HepG2 (cell line): ENCODE results near the gene NCOA5. TPM values are rescaled to one million over a fixed set of nuclear protein-coding genes. Genes with fewer than 3 reads are reported as not detected.
A peak's percentile ranks its signal among the peaks of the same experiment; 100 is the strongest.

Experiments
- CC2D1A ChIP-seq: sonication (generic); formaldehyde crosslinking; IDR thresholded peaks from 2 replicates; pipeline ENCODE4 v1.8.1; 2023; ENCODE audit warnings: mild to moderate bottlenecking, missing genetic modification reagents
- ELF3 ChIP-seq: IDR thresholded peaks from 2 replicates; pipeline ENCODE4 v1.6.1; 2016; ENCODE audit warnings: missing genetic modification reagents, missing compliant biosample characterization
- ELF4 ChIP-seq: sonication (generic); formaldehyde crosslinking; IDR thresholded peaks from 2 replicates; pipeline ENCODE4 v1.5.0; 2020; ENCODE audit warnings: missing genetic modification reagents, mild to moderate bottlenecking, moderate library complexity, borderline replicate concordance
- FLYWCH1 ChIP-seq: sonication (generic); formaldehyde crosslinking; IDR thresholded peaks from 2 replicates; pipeline ENCODE4 v1.8.1; 2023; ENCODE audit warnings: mild to moderate bottlenecking, missing genetic modification reagents
- FOXP1 ChIP-seq, 2 experiments: fragments of 450-650 bp in 1 of 2; IDR thresholded peaks; 2 replicates each; pipeline ENCODE4 v1.6.1; 2017 to 2018; ENCODE audit warnings: antibody characterized with exemption in 1 of 2
- MIER2 ChIP-seq: IDR thresholded peaks from 2 replicates; pipeline ENCODE4 v1.6.1; 2016; ENCODE audit warnings: missing biosample characterization, missing genetic modification reagents
- MTF2 ChIP-seq: sonication (generic); formaldehyde crosslinking; IDR thresholded peaks from 2 replicates; pipeline ENCODE4 v1.5.0; 2020; ENCODE audit warnings: missing genetic modification reagents, borderline replicate concordance
- NFIC ChIP-seq: IDR thresholded peaks from 2 replicates; pipeline ENCODE4 v1.6.1; 2012; ENCODE audit warnings: mild to moderate bottlenecking, low read length, inconsistent platforms
- NKX3-1 ChIP-seq: sonication (generic); formaldehyde crosslinking; IDR thresholded peaks from 2 replicates; pipeline ENCODE4 v1.5.0; 2020; ENCODE audit warnings: missing genetic modification reagents
- NR2F1 ChIP-seq, 2 experiments: fragments of 450-650 bp in 1 of 2; formaldehyde crosslinking in 1 of 2; IDR thresholded peaks; 2 replicates each; pipeline versions ENCODE4 v1.5.0 to v1.6.1; 2016 to 2020; ENCODE audit warnings: mild to moderate bottlenecking in 1 of 2, missing compliant biosample characterization in 1 of 2, missing genetic modification reagents in 1 of 2, moderate library complexity in 1 of 2
- TAF1 ChIP-seq: sonication (generic); formaldehyde crosslinking; IDR thresholded peaks from 2 replicates; pipeline ENCODE4 v1.4.0; 2020; ENCODE audit warnings: missing genetic modification reagents
- TBP ChIP-seq: sonication (generic); formaldehyde crosslinking; IDR thresholded peaks from 2 replicates; pipeline ENCODE4 v1.5.0; 2020; ENCODE audit warnings: missing genetic modification reagents
- TOE1 ChIP-seq: sonication (generic); formaldehyde crosslinking; IDR thresholded peaks from 2 replicates; pipeline ENCODE4 v1.4.0; 2020; ENCODE audit warnings: mild to moderate bottlenecking, missing genetic modification reagents
- ZBTB42 ChIP-seq: sonication (generic); formaldehyde crosslinking; IDR thresholded peaks from 2 replicates; pipeline ENCODE4 v1.5.0; 2020; ENCODE audit warnings: mild to moderate bottlenecking, missing genetic modification reagents
- ZMYM3 ChIP-seq: sonication (generic); formaldehyde crosslinking; IDR thresholded peaks from 2 replicates; pipeline ENCODE4 v1.5.1; 2020; ENCODE audit warnings: mild to moderate bottlenecking, missing genetic modification reagents
- ZNF543 ChIP-seq: sonication (generic); formaldehyde crosslinking; IDR thresholded peaks from 2 replicates; pipeline ENCODE4 v1.4.0; 2020; ENCODE audit warnings: mild to moderate bottlenecking, missing genetic modification reagents
- ZNF652 ChIP-seq: IDR thresholded peaks from 2 replicates; pipeline ENCODE4 v1.6.1; 2016; ENCODE audit warnings: low read depth, borderline replicate concordance
- ZNF670 ChIP-seq: sonication (generic); formaldehyde crosslinking; IDR thresholded peaks from 2 replicates; pipeline ENCODE4 v1.8.0; 2022; ENCODE audit warnings: mild to moderate bottlenecking, missing genetic modification reagents, borderline replicate concordance
- ZNF678 ChIP-seq: sonication (generic); formaldehyde crosslinking; IDR thresholded peaks from 2 replicates; pipeline ENCODE4 v1.4.0; 2020; ENCODE audit warnings: mild to moderate bottlenecking, missing genetic modification reagents
- ZNF777 ChIP-seq: sonication (generic); formaldehyde crosslinking; IDR thresholded peaks from 2 replicates; pipeline ENCODE4 v1.4.0; 2020; ENCODE audit warnings: missing genetic modification reagents
- ZSCAN9 ChIP-seq: IDR thresholded peaks from 2 replicates; pipeline ENCODE4 v1.6.1; 2016; ENCODE audit warnings: borderline replicate concordance
- polyA plus RNA-seq, 8 experiments: library from polyadenylated mRNA; depleted of rRNA in 3 of 8; stranded (reverse) in 7 of 8; unstranded in 1 of 8; fragments of >200 nt; fragmentation: Illumina TruSeq in 4 of 8; extraction: Trizol in 4 of 8; gene quantifications; 2 replicates each; pipeline versions ENCODE4 v1.2.1 to v1.2.3, GENCODE V29; 2011 to 2016; ENCODE audit warnings: low read depth in 4 of 8, missing spikeins in 1 of 8, mixed read lengths in 1 of 8; ENCODE audit not compliant: insufficient read depth in 1 of 8
- total RNA-seq, 5 experiments: library from RNA; depleted of rRNA; stranded (reverse); fragments of >200 nt; fragmentation: Illumina TruSeq; extraction: Trizol; gene quantifications; 2 replicates each; pipeline ENCODE4 v1.2.3, GENCODE V29; 2016; ENCODE audit warnings: low read depth in 1 of 5
- TF ChIP-seq, protein P1 (sequence below): sonication (generic); formaldehyde crosslinking; IDR thresholded peaks from 2 replicates; pipeline ENCODE4 v1.8.1; 2023; ENCODE audit warnings: mild to moderate bottlenecking, moderate library complexity, missing genetic modification reagents
- TF ChIP-seq, protein P2 (sequence below): sonication (generic); formaldehyde crosslinking; IDR thresholded peaks from 2 replicates; pipeline ENCODE4 v1.8.0; 2022; ENCODE audit warnings: missing genetic modification reagents, mild to moderate bottlenecking, moderate library complexity, borderline replicate concordance
- TF ChIP-seq, protein P3 (sequence below): IDR thresholded peaks from 2 replicates; pipeline ENCODE4 v1.6.1; 2018; ENCODE audit warnings: missing genetic modification reagents, mild to moderate bottlenecking, missing compliant biosample characterization
- TF ChIP-seq, protein P4 (sequence below): sonication (generic); formaldehyde crosslinking; IDR thresholded peaks from 2 replicates; pipeline ENCODE4 v1.5.1; 2020; ENCODE audit warnings: mild to moderate bottlenecking, missing genetic modification reagents, moderate library complexity

The NCOA5 gene
- total and polyA plus RNA-seq, 2 of the 13 experiments (the other 11 are each of a cell fraction or from before 2014, with no cell fraction given): 16.5 to 28.4 TPM

DNA sequence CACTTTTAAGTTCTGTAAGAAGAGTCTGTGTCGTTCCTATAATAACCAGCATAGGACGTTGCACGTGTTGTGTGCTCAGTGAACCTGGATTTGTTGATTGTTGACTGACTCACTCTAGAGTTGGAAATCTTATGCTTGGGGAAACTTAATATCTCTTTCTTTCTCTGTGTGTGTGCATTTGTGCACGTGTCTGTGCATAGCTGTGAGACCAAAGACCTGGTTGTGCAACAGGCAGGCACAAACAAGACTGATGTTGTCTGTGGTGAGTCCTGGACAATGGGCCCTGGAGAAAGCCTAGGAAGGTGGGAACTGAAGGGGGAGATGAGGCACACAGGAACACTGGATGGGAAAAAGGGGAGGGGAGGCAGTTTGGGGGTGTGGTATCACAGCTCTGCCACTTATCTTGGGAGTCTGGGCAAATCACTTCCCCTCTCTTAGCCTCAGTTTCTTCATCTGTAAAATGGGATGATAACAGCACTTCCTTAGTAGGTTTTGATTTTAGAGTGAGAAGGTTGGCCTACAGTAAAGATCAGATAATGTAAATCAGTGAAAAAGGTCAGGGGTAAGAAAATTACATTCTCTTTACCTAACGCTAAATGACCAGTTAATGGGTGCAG lies 36.8 kb upstream of the NCOA5 start (continued):
- TF ChIP-seq CC2D1A (CRISPR knock-in tag) (no peak), ZBTB42 (no peak), ZSCAN9 (no peak), FLYWCH1 (CRISPR knock-in tag) (no peak), FOXP1 (IDR thresholded peaks at IDR 0.05) (peak; percentile 51; the same call in 1 of the 2 replicates), FOXP1 (CRISPR knock-in tag; IDR thresholded peaks at IDR 0.05) (peak; percentile 88), MIER2 (CRISPR knock-in tag) (peak; percentile 46; the same call in 1 of the 2 replicates), ELF3 (CRISPR knock-in tag) (0 out of 2 replicates have a peak, but pooled peaks have one; percentile 14), MTF2 (CRISPR knock-in tag) (no peak), ZNF652 (CRISPR knock-in tag) (no peak), ZMYM3 (CRISPR knock-in tag) (peak; percentile 88), ELF4 (CRISPR knock-in tag) (no peak), ZNF678 (CRISPR knock-in tag) (no peak), NR2F1 (CRISPR knock-in tag; IDR thresholded peaks at IDR 0.05) (no peak), ZNF670 (CRISPR knock-in tag) (no peak), ZNF777 (CRISPR knock-in tag) (no peak), TBP (no peak), TOE1 (no peak), NKX3-1 (CRISPR knock-in tag) (no peak), TAF1 (CRISPR knock-in tag) (no peak), ZNF543 (CRISPR knock-in tag) (no peak), NFIC (no peak)
- TF ChIP-seq, protein P1, sequence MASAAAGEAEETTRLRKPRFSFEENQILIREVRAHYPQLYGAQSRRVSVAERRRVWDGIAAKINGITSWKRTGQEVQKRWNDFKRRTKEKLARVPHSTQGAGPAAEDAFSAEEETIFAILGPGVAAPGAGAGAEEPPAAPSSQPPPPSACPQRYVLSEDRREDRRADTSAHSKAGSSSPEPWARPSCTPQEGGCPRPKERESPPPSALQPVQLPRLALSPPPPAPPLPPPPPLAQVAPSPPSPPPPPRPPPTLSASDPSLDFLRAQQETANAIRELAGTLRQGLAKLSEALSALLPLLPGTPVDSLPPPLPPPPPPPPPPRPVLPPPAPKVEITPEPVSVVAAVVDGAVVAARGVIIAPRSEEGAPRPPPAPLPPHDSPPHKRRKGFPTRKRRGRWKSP (CRISPR knock-in tag): no peak
- TF ChIP-seq, protein P2, sequence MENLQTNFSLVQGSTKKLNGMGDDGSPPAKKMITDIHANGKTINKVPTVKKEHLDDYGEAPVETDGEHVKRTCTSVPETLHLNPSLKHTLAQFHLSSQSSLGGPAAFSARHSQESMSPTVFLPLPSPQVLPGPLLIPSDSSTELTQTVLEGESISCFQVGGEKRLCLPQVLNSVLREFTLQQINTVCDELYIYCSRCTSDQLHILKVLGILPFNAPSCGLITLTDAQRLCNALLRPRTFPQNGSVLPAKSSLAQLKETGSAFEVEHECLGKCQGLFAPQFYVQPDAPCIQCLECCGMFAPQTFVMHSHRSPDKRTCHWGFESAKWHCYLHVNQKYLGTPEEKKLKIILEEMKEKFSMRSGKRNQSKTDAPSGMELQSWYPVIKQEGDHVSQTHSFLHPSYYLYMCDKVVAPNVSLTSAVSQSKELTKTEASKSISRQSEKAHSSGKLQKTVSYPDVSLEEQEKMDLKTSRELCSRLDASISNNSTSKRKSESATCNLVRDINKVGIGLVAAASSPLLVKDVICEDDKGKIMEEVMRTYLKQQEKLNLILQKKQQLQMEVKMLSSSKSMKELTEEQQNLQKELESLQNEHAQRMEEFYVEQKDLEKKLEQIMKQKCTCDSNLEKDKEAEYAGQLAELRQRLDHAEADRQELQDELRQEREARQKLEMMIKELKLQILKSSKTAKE (CRISPR knock-in tag): peak; percentile 53; the same call in 1 of the 2 replicates
- TF ChIP-seq, protein P3, sequence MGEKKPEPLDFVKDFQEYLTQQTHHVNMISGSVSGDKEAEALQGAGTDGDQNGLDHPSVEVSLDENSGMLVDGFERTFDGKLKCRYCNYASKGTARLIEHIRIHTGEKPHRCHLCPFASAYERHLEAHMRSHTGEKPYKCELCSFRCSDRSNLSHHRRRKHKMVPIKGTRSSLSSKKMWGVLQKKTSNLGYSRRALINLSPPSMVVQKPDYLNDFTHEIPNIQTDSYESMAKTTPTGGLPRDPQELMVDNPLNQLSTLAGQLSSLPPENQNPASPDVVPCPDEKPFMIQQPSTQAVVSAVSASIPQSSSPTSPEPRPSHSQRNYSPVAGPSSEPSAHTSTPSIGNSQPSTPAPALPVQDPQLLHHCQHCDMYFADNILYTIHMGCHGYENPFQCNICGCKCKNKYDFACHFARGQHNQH: no peak
- TF ChIP-seq, protein P4, sequence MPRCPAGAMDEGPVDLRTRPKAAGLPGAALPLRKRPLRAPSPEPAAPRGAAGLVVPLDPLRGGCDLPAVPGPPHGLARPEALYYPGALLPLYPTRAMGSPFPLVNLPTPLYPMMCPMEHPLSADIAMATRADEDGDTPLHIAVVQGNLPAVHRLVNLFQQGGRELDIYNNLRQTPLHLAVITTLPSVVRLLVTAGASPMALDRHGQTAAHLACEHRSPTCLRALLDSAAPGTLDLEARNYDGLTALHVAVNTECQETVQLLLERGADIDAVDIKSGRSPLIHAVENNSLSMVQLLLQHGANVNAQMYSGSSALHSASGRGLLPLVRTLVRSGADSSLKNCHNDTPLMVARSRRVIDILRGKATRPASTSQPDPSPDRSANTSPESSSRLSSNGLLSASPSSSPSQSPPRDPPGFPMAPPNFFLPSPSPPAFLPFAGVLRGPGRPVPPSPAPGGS (CRISPR knock-in tag): no peak
